ENCODE measurements around the gene WNK2.
A peak's percentile ranks its signal among the peaks of the same experiment; 100 is the strongest.
"Not testable (repeated sequence)": the region's sequence is repeated elsewhere in the genome, so short reads cannot be mapped to it uniquely, and the experiment has no call there.

The WNK2 gene

GRCh38 chr9:93183663-93184431 lies at the start of gene WNK2:
Gene WNK2 (plus strand): TSS chr9:93184139. CDS start chr9:93184930, 791 bp downstream.
- DNase-seq (ENCODE audit: low read depth), result no peak

DNA sequence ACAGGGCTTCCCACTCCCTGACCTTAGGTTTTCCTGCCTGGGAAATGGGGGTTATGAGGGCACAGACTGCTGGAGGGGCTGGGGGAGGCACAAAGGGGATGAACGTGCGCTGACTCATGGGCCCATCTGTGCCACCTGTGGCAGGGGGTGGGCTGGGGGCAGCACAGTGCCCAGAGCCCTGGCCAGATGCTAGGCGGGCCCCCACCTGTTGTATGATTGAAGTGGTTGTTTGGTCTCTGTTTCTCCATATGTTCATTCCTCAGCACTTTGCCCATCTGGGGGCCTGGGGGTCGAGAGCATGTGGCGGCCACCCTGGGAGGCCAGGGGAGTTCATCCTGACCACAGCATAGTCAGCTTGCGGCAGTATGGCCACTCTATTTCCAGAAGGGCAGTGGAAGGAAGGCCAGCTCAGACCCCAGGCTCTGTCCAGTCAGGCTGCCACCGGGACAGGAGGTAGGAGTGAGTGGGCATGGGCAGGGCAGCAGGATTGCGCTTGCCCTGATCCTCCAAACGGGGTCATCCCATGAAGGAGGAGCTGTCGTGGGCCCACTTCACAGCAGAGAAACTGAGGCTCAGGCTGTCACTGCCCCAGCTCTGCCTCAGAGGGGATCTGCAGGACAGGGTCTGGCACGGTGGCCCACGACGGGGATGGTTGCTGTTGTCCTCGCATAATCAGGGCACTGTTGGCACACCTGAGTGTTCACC lies 49.0 kb upstream of the WNK2 start:
- DNase-seq (ENCODE audit: low read depth), result no peak

GRCh38 chr9:93136011-93136440 lies 47.9 kb upstream of the WNK2 start:
- no peak for DNase-seq (ENCODE audit: low read depth)

GRCh38 chr9:93137362-93137761 lies 46.6 kb upstream of the WNK2 start:
- no peak for DNase-seq (ENCODE audit: low read depth)

GRCh38 chr9:93138171-93138764 lies 45.7 kb upstream of the WNK2 start:
- DNase-seq (ENCODE audit: low read depth), result no peak

- no peak for DNase-seq (ENCODE audit: low read depth)
Observed at GRCh38 chr9:93139365-93140182, 44.4 kb upstream of the WNK2 start.

DNA sequence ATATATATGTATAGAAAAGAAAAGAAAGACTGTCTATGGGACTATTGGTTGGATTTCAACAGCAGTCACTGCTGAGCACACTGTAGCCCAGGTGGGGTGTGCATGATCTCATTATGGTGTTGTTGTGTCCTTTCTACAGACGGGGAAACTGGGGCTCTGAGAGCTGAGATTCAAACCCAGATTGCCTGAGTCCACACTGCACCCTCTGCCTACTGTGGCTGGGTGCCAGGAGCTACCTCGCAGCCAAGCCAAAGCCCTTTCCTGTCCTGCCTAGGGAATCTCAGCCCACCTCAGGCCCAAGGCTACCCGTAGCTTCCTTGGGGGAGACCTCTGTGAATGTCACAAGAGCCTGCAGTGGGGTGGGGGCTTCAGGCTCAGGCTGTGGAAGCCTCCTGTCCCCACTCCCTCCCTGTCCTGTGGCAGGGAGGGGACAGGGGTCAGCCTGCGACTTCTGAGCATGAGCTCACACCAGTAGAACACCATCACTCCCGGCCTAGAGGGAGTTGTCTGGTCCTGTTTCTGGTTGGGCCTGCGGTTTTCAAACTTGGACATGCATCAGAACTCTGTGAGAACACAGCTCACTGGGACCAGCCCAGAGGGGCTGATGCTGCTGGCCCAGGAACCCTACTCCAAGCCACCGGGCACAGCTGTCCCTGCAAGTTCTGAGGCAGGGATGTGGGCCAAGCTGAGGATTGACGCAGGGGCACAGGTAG lies 42.0 kb upstream of the WNK2 start:
- no peak for DNase-seq (ENCODE audit: low read depth)

GRCh38 chr9:93143830-93144530 lies 40.0 kb upstream of the WNK2 start:
- no peak for DNase-seq (ENCODE audit: low read depth)

GRCh38 chr9:93146696-93147095 lies 37.2 kb upstream of the WNK2 start:
- not testable (repeated sequence) for DNase-seq (ENCODE audit: low read depth)

- no peak for DNase-seq (ENCODE audit: low read depth)
Observed at GRCh38 chr9:93147632-93148031, 36.3 kb upstream of the WNK2 start.

DNA sequence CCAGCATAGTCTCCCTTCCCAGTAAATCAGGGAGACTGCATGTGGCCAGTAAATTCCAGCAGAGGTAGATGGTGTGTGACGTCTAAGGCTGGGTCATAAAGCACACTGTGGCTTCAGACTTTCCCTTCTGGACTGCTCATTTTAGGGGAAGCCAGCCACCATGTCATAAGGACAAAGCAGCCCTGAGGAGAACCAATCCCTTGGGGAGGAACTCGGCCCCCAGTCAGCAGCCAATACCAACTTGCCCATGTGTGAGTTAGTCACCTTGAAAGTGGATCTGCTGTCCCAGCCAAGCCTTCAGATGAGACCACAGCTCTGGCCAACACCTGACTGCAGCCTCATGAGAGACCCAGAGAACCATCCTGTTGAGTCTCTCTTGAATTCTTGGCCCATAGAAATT lies 35.2 kb upstream of the WNK2 start:
- DNase-seq (ENCODE audit: low read depth), result no peak

- no peak for DNase-seq (ENCODE audit: low read depth)
Observed at GRCh38 chr9:93149361-93149760, 34.6 kb upstream of the WNK2 start.

DNA sequence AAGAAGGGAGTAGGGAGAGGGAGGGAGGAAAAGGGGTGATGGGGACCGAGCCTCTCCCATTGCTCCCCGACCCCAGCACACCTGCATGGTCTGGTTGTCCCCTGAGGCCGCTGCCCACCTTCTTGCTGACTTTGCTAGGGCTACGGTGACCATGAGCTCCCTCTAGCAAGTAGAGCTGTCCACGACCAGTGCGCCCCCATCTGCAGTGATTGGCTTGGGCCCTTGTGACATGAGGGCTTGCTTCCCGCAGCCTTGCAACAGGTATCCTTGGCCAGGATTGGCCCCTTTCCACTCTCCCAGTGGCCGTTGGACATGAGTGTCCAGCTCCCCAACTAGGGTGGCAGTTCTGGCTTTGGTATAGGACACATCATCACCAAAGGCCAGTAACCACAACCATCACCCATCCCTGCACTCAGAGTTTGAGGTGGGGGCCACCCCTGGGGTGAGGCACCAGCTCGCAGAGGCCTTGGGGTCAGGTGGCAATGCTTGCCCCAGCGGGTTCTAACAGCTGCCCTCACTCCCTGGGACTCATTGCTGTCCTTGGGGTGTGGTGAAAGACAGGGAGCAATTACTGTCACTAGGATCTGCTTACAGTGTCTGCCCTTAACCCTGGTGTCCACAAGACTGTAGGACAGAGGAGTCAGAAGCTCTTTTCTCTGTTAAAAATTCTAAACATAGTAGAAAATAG lies 32.7 kb upstream of the WNK2 start:
- DNase-seq (ENCODE audit: low read depth), result no peak

- DNase-seq (ENCODE audit: low read depth), result no peak
Observed at GRCh38 chr9:93154293-93154903, 29.5 kb upstream of the WNK2 start.

DNA sequence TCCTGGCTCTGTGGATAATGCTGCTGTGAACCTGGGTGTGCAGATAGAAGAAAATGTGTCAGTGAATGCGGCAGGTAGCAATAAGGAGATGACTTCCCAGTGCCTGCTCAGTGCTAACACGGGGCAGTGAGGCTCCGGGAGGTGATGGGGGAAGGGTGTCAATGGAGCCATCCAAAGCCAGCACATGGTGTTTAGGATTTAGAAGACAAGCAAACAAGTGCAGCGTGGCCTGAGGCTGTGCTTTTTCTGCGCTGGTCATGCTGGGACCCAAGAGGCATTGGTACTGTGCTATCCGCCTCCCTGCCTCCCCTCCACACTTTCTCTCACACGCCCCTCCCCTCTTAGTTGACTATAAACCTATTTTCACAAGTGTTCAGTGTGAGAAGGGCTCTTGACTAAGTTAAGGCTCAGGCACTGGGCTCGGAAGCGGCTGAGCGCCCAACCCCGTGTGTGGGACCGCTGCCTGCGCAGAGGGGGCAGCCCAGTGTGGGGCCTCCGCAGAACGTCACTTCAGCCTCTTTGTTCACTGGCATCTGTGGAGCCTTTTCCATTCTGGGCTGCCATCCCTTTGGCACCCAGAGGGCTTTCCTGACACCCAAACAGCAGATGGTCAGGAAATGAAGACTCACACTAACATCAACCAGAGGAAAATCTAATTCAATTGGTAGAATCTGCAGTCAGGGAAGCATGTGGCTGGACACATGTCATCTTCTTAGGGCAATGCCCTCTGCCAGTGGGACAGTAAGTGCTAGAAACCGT lies 28.0 kb upstream of the WNK2 start:
- no peak for DNase-seq (ENCODE audit: low read depth)

DNA sequence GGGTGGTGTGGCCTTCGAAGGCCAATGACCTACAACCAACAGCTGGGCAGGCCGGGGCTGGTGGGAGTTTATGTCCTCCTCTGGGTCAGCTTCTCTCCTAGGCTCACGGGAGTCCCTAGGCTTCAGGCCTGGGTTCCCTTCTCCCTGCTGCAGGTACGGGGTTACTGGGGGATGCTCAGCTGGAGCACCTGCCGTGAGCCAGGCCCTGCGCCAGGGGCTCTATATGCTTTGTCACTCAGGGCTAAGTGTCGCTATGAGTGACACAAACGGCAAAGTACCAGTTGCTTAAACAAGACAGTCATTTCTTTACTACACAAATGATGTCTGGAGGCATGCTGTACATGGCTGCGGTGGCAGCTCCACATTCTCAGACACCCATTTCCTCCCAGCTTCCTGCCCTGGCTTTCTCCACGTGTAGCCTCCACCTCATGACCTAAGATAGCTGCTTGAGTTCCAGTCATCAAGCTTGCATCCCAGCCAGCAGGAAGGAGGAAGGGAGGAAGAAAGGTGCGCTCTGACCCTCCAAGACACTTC lies 27.4 kb upstream of the WNK2 start:
- DNase-seq (ENCODE audit: low read depth), result no peak

DNA sequence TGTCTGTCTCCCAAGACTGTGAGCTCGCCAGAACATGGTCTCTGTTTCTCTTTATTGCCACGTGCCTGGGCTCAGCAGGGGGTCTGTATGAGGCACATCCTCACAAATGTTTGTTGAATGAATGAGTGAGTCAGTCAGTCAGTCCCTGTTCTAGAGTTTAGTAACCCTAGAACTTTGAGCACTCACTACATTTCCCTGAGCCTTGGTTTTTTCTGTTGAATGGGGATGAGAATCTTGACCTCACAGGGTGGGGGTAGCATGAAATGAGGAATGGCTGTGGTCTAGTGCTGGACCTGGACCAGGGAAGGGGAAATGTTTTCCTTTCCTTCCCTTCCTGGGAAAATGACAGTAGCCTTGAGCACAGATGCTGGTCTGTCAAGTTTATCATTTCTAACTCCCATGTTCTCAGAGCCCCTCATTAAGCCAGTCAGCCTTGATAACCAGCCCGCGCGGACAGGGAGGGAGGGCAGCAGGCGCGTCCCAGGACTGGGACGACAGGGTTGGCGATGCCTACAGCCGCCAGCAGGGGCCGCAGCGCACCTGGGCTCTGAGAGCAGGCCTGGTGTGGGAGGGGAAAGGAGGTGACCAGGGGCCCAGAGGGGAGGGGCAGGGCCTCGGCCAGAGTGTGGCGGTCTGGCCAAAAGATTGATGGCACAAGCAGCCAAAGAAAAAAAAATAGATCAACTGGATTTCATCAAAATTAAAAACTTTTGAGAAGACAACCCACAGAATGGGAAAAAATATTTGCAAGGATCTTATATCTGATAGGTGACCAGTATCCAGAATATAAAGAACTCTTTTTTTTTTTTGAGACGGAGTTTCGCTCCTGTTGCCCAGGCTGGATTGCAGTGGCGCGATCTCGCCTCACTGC lies 24.1 kb upstream of the WNK2 start:
- DNase-seq (ENCODE audit: low read depth), result peak; percentile 51
